ENCODE results near the gene APLP2.
"Not testable (repeated sequence)": the region's sequence is repeated elsewhere in the genome, so short reads cannot be mapped to it uniquely, and the experiment has no call there.

APLP2 gene

GRCh38 chr11:130193551-130193950 lies 123.9 kb downstream of the APLP2 start:
- not testable (repeated sequence) for DNase-seq (ENCODE audit: low spot score)
